ACC112 (cell line): ENCODE measurements around the gene GSN.

ENCODE experiments used
- H2AFZ ChIP-seq: fragments of 200-600 bp; sonication (generic); one replicate; pipeline ENCODE4 v1.6.0; 2017; ENCODE audit warnings: antibody characterized with exemption, low read length; ENCODE audit not compliant: unreplicated experiment
- H3K27ac ChIP-seq: fragments of 200-600 bp; sonication (generic); 2 replicates; pipeline ENCODE4 v1.5.1; 2014; ENCODE audit warnings: low read depth, mild to moderate bottlenecking, antibody characterized with exemption, low read length, moderate library complexity
- H3K27me3 ChIP-seq: fragments of 200-600 bp; sonication (generic); 2 replicates; pipeline ENCODE4 v1.6.1; 2014; ENCODE audit warnings: mild to moderate bottlenecking, antibody characterized with exemption, low read length, moderate library complexity, mixed read lengths; ENCODE audit not compliant: insufficient read depth
- H3K36me3 ChIP-seq: fragments of 200-600 bp; sonication (generic); 2 replicates; pipeline ENCODE4 v1.6.1; 2016; ENCODE audit warnings: mild to moderate bottlenecking, antibody characterized with exemption, low read length, moderate library complexity, mixed read lengths; ENCODE audit not compliant: insufficient read depth
- H3K4me1 ChIP-seq: fragments of 200-600 bp; sonication (generic); one replicate; pipeline ENCODE4 v1.6.1; 2016; ENCODE audit warnings: low read length, mixed read lengths; ENCODE audit not compliant: insufficient read depth, unreplicated experiment, control insufficient read depth
- H3K4me3 ChIP-seq: fragments of 200-600 bp; sonication (generic); 2 replicates; pipeline ENCODE4 v1.5.1; 2014; ENCODE audit warnings: mild to moderate bottlenecking, low read depth, low read length
- H3K79me2 ChIP-seq: fragments of 200-600 bp; sonication (generic); one replicate; pipeline ENCODE4 v1.6.0; 2016; ENCODE audit warnings: low read length; ENCODE audit not compliant: control insufficient read depth, unreplicated experiment, insufficient read depth

GSN gene

GRCh38 chr9:121307976-121308375 is 40.0 kb downstream of the GSN start:
- Histone ChIP-seq H3K4me1 (peaks cover 10% of the 10 kb centered on the region), H3K4me3 (no peak overlapping the region), H2AFZ (no peak overlapping the region), H3K27me3 (no peaks in the 10 kb centered on the region), H3K79me2 (no peaks in the 10 kb centered on the region), H3K36me3 (peaks cover 45% of the 10 kb centered on the region), H3K27ac (no peak overlapping the region)

GRCh38 chr9:121308765-121309164 is 40.8 kb downstream of the GSN start:
- H3K4me1 ChIP-seq = peaks cover 6% of the 10 kb centered on the region
- H3K36me3 ChIP-seq = peaks cover 41% of the 10 kb centered on the region
- no peak overlapping the region for H3K4me3 ChIP-seq
- no peak overlapping the region for H3K27ac ChIP-seq
- H2AFZ ChIP-seq = no peak overlapping the region
- no peaks in the 10 kb centered on the region for H3K79me2 ChIP-seq
- no peaks in the 10 kb centered on the region for H3K27me3 ChIP-seq

- H2AFZ ChIP-seq = no peak overlapping the region
- H3K4me3 ChIP-seq = no peak overlapping the region
- no peaks in the 10 kb centered on the region for H3K79me2 ChIP-seq
- no peak overlapping the region for H3K27ac ChIP-seq
- peaks cover 44% of the 10 kb centered on the region for H3K36me3 ChIP-seq
- peaks cover 3% of the 10 kb centered on the region for H3K4me1 ChIP-seq
- H3K27me3 ChIP-seq = no peaks in the 10 kb centered on the region
These were observed 41.2 kb downstream of the GSN start for GRCh38 chr9:121309171-121309570.

- Histone ChIP-seq H3K27ac (no peak overlapping the region), H3K4me3 (no peak overlapping the region), H3K79me2 (no peaks in the 10 kb centered on the region), H3K27me3 (no peaks in the 10 kb centered on the region), H2AFZ (no peak overlapping the region), H3K4me1 (no peaks in the 10 kb centered on the region), H3K36me3 (peaks cover 40% of the 10 kb centered on the region)
These were observed 42.0 kb downstream of the GSN start for GRCh38 chr9:121309833-121310425.

- Histone ChIP-seq H2AFZ (no peak overlapping the region), H3K79me2 (no peaks in the 10 kb centered on the region), H3K4me3 (no peak overlapping the region), H3K27me3 (no peaks in the 10 kb centered on the region), H3K36me3 (peaks cover 34% of the 10 kb centered on the region), H3K4me1 (no peaks in the 10 kb centered on the region), H3K27ac (no peak overlapping the region)
These were observed 42.6 kb downstream of the GSN start for GRCh38 chr9:121310571-121310970.

GRCh38 chr9:121312169-121312568 is 44.2 kb downstream of the GSN start:
- Histone ChIP-seq H2AFZ (no peak overlapping the region), H3K4me3 (no peak overlapping the region), H3K79me2 (no peaks in the 10 kb centered on the region), H3K36me3 (peaks cover 29% of the 10 kb centered on the region), H3K27me3 (no peaks in the 10 kb centered on the region), H3K4me1 (peaks cover under 1% of the 10 kb centered on the region), H3K27ac (no peak overlapping the region)

GRCh38 chr9:121313458-121314152 is 45.6 kb downstream of the GSN start:
- H3K4me1 ChIP-seq = peaks cover 13% of the 10 kb centered on the region
- H3K36me3 ChIP-seq = peaks cover 26% of the 10 kb centered on the region
- H3K27ac ChIP-seq = no peak overlapping the region
- H2AFZ ChIP-seq = no peak overlapping the region
- no peak overlapping the region for H3K4me3 ChIP-seq
- no peaks in the 10 kb centered on the region for H3K27me3 ChIP-seq
- no peaks in the 10 kb centered on the region for H3K79me2 ChIP-seq

- Histone ChIP-seq H2AFZ (no peak overlapping the region), H3K27ac (no peak overlapping the region), H3K4me1 (peaks cover 22% of the 10 kb centered on the region), H3K4me3 (no peak overlapping the region), H3K27me3 (no peaks in the 10 kb centered on the region), H3K79me2 (no peaks in the 10 kb centered on the region), H3K36me3 (peaks cover 21% of the 10 kb centered on the region)
These were observed 48.4 kb downstream of the GSN start for GRCh38 chr9:121316378-121316777.

- no peaks in the 10 kb centered on the region for H3K27me3 ChIP-seq
These were observed 49.0 kb downstream of the GSN start for GRCh38 chr9:121316852-121317373.

GRCh38 chr9:121317737-121318630 is 50.0 kb downstream of the GSN start:
- H3K4me3 ChIP-seq = no peak overlapping the region
- peaks cover 13% of the 10 kb centered on the region for H3K36me3 ChIP-seq
- no peak overlapping the region for H2AFZ ChIP-seq
- H3K27me3 ChIP-seq = no peaks in the 10 kb centered on the region
- peaks cover 34% of the 10 kb centered on the region for H3K4me1 ChIP-seq
- H3K79me2 ChIP-seq = no peaks in the 10 kb centered on the region
- peak overlapping the region; percentile 25; the same call in 1 of the 2 replicates for H3K27ac ChIP-seq

More at GRCh38 chr9:121316852-121317373, 49.0 kb downstream of the GSN start:
- Histone ChIP-seq H2AFZ (no peak overlapping the region), H3K4me1 (peaks cover 25% of the 10 kb centered on the region), H3K4me3 (no peak overlapping the region), H3K36me3 (peaks cover 16% of the 10 kb centered on the region), H3K79me2 (no peaks in the 10 kb centered on the region), H3K27ac (no peak overlapping the region)
